HG02588 (cell line): Measurements from ENCODE around the gene ANAPC7.
"Not testable (repeated sequence)": the region's sequence is repeated elsewhere in the genome, so short reads cannot be mapped to it uniquely, and the experiment has no call there.

Experiments
- ATAC-seq: cut with Tn5 transposase; IDR thresholded peaks from one replicate; pipeline ENCODE4 v1.9.1; 2021; ENCODE audit warnings: mild to moderate bottlenecking, moderate library complexity; ENCODE audit not compliant: unreplicated experiment

Gene ANAPC7

GRCh38 chr12:110349514-110350151 is 53.9 kb downstream of the ANAPC7 start:
- no peak for ATAC-seq

DNA sequence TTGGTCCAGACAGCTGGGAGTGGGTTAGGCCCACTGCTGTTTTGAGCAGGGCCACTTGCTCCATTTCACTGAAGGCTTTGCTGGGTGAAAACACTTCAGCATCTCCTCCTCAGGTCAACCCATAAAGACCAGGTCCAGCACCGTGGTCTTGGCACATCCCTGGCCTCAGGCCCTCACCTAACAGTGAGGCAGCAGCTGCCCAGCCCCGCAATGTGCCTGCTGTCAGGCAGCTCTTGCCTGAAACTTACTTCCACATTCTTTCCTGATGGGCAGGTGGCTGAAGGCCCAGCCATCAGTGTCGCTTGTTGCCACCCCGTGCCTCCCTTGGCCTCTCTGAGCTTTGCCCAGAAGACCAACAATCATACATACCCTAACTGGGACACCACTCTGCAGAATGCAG is 54.4 kb downstream of the ANAPC7 start:
- no peak for ATAC-seq

DNA sequence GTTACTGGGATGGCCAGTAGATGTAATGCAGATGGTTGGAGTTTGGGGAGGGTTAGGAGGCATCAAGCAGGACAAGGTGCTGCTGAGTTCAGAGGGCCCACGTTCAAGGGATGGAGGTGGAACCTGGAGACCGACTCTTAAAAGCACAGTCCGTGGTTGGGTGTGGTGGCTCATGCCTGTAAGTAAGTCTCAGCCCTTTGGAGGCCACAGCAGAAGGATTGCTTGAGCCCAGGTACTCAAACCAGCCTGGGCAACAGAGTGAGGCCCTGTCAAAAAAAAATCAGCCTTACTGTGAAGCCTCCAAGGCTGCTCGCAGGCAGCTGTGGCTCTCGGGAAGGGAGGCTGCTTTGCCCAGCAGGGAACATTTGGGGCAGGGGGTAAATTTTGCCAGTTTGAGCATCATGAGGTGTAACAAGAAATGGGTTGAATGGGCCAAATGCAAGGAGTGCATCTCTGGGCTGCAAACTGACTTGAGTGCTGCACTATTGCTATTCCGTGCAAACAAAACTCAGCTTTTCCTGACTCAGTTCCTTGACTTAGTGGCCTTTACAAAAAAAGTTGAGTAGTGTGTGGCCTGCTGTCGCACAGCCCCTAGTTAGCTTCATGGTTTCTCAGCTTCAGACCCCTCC is 55.0 kb downstream of the ANAPC7 start:
- no peak for ATAC-seq

DNA sequence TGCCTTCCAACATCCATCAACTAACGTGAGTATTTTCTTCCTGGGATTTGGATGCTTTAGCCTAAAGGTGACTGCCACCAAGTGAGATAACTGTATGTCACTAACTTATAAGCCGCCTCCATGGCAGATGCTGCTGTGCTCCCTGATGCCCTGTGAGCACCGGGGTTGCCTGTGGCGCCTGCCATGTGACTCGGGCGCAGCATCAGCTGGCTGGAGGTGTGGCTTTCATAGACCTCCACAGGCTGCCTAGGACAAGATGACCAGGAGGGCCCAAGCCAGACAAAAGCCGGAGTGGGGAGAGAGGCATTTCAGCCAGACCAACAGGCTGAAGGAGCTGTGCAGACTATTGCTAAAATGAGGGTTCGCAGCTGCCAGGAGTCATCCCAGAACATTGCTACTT is 55.7 kb downstream of the ANAPC7 start:
- no peak for ATAC-seq

DNA sequence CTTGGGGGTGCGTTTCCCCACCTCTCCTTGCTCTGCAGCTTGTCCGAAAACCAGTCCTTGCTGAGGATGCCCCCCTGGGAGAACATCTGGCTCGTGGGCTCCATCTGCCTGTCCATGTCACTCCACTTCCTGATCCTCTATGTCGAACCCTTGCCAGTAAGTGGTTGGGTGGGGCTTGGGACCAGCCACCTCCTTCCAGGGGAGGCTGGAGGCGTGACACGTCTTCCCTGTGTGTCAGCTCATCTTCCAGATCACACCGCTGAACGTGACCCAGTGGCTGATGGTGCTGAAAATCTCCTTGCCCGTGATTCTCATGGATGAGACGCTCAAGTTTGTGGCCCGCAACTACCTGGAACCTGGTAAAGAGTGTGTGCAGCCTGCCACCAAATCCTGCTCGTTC is 57.5 kb downstream of the ANAPC7 start:
- ATAC-seq, result no peak

DNA sequence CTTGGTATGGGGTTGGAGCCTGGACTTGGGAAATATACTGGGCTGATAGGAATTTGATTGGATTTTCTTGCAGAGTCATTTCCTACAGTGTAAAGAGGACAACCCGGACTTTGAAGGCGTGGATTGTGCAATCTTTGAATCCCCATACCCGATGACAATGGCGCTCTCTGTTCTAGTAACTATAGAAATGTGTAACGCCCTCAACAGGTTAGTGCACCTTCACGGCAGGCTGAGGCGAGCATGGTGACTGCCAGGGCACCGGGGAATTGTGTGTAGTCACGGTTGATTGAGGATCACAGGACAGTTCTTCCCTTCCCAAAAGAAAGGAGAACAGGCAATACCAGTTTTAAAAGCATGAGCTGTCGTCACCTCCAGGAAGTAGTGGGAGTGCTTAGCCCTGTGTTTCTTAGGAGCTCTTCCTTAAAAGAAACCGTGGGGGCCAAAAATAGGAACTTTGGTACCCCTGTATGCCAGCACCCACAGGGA is 58.3 kb downstream of the ANAPC7 start:
- no peak for ATAC-seq

DNA sequence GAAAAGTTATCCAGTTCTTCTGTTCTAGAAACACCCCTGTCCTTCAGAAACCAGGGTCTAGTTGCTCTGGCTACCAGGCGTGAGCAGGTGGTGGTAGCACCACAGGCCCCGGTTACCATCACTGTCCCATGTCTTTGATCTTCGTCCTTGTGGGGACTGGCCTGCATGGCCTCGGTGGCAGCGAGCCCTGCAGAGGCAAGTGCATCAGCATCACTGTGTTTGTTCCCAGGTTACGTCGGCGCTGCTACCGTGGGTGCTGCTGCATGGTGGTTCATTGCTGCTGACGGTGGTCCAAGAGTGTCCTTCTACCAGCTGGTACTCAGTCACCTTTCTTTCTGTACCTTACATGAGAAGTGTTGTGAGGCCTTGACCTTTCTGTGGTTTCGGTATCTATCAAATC is 58.9 kb downstream of the ANAPC7 start:
- ATAC-seq, result no peak

- ATAC-seq, result no peak
Observed at GRCh38 chr12:110343736-110344555, 59.6 kb downstream of the ANAPC7 start.

DNA sequence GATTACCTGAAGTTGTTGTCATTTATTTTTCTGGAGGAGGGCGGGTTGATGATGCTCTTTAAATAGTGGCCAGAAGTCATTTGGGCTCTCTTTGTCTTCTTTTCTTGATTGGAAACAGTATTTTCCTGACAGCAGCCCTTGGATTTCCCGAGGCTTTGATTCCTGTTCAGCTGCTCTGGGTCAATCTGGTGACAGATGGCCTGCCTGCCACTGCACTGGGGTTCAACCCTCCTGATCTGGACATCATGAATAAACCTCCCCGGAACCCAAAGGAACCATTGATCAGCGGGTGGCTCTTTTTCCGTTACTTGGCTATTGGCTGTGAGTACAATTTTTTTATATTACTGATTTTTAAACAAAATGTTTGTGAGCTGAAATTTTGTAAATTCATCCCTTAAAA is 60.4 kb downstream of the ANAPC7 start:
- ATAC-seq, result no peak

DNA sequence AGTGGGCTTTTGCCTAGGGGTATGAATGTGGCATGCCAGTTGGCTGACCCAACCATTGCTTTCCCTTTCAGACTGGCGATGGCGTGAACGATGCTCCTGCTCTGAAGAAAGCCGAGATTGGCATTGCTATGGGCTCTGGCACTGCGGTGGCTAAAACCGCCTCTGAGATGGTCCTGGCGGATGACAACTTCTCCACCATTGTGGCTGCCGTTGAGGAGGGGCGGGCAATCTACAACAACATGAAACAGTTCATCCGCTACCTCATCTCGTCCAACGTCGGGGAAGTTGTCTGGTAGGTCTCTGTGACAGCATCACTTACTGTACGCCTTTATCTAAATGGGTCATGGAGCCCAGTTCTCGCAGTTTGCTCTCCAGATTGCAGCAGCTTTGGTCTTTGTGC is 61.4 kb downstream of the ANAPC7 start:
- no peak for ATAC-seq

GRCh38 chr12:110340706-110341105 is 62.8 kb downstream of the ANAPC7 start:
- ATAC-seq, result no peak

- not testable (repeated sequence) for ATAC-seq
Observed at GRCh38 chr12:110340261-110340660, 63.2 kb downstream of the ANAPC7 start.

DNA sequence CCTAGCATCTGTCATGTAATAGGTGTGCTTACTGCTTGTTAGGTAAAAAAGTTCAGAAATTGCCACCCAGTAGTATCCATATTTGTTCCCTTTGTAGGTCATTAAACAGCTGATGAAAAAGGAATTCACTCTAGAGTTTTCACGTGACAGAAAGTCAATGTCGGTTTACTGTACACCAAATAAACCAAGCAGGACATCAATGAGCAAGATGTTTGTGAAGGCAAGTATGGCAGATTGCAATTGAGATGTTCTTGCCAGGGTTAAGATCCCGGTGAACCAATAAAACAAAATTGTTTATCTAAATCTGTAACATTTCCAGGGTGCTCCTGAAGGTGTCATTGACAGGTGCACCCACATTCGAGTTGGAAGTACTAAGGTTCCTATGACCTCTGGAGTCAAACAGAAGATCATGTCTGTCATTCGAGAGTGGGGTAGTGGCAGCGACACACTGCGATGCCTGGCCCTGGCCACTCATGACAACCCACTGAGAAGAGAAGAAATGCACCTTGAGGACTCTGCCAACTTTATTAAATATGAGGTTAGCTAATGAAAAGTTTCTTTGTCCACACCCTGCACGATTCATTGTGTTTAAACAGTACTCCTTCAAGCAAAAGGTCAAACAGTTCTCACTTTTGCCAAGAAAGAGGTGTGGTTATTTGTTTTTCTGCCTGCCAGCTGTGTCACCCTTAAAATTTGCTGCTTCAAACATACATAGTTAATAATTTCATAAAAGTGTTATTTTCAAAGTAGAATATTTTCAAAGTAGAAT is 64.1 kb downstream of the ANAPC7 start:
- no peak for ATAC-seq

DNA sequence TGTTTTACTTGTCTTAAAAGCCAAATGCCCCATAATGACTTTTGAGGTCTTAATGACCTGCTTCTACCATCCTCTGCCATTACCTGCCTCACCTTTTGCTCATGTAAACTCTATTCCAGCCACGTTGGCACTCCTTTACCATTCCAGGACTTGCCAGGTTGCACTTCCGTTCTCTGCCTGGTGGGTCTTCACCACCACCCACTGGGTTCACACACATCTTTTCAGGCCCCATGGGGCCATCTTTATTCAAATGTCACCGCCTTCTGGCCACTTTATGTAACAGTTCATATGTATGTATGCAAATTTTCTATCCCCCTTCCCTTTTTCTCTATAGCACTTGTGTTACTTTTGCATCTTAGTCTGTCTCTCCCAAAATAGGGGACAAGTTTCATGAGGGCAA is 64.8 kb downstream of the ANAPC7 start:
- no peak for ATAC-seq

GRCh38 chr12:110337912-110338710 is 65.4 kb downstream of the ANAPC7 start:
- ATAC-seq, result no peak

DNA sequence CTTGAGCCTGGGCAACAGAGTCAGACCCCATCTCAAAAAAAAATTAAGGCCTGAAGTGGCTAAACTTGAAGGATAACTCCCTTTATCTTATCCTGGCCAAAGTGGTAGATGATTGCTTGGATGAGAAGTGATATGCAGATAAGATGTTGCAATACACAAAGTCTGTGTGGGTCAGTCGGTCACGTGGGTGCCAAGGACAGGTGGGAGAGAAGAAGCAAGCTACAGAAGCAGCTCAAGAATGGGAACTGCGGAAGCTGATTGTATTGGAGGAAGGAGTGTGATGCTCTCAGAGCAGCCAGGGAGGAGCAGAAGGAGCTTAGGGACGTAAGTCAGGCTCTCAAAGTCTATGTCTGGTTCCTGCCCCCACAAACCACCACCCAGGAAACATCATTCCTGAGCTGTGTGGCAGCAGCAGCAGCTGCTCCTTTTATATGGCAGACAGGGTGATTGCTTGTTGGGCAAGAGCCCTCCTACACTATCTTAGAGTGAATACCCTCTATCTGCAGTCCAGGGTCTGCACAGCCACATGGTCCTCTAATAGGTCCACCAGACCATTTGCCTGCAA is 67.9 kb downstream of the ANAPC7 start:
- ATAC-seq, result no peak

DNA sequence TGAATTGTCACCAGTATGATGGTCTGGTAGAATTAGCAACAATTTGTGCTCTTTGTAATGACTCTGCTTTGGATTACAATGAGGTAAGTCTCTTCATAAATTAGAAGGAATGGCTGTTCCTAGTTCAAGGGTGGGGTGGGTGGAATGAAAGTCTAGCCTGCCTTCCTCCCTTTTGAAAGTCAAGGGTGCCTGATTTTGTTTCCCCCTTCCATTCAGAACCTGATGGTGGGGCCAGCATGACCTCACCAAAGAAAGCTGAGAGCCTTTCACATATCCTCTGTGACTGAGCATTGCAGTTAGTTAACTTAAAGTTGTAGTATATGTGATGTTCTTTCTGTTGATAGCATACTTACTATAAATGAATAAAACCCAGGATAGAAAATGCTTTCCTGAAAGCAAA is 70.3 kb downstream of the ANAPC7 start:
- no peak for ATAC-seq

- no peak for ATAC-seq
Observed at GRCh38 chr12:110330544-110330943, 73.0 kb downstream of the ANAPC7 start.

- ATAC-seq, result no peak
Observed at GRCh38 chr12:110330124-110330523, 73.4 kb downstream of the ANAPC7 start.

DNA sequence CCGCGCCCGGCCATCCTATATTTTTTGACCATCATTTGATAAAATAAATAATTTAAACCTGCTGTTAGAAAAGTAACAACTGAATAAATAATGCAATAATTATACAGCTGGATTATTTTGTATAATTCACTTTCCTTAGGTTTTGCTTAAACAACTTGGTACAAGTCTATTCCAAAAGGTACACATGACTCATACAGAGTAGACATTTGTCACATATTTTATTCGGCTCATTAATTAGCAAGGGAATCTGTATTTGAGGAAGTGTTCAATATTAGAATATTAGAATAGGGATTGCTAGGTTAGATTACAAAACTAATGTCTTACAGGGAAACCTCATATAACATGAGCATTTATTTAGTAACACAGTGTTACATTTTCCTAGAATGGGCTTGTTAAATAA is 73.8 kb downstream of the ANAPC7 start:
- ATAC-seq, result no peak
